Fibroblast of lung (primary cell): ENCODE results near the gene INSYN2A.

Experiments used
- EZH2 ChIP-seq: IDR thresholded peaks from 2 replicates; pipeline ENCODE4 v1.5.1; 2012; ENCODE audit warnings: low read length, control low read depth, mild to moderate bottlenecking; ENCODE audit errors: missing control alignments
- TF ChIP-seq, protein P1 (sequence below), 2 donors: IDR thresholded peaks in 1 of 2; conservative IDR thresholded peaks in 1 of 2; 1 replicate in 1 of 2; 2 replicates in 1 of 2; pipeline ENCODE4 v1.5.1; 2011 to 2012; ENCODE audit warnings: low read length in 2 of 2, control low read depth in 1 of 2, inconsistent platforms in 1 of 2, low read depth in 1 of 2, mild to moderate bottlenecking in 1 of 2

DNA sequence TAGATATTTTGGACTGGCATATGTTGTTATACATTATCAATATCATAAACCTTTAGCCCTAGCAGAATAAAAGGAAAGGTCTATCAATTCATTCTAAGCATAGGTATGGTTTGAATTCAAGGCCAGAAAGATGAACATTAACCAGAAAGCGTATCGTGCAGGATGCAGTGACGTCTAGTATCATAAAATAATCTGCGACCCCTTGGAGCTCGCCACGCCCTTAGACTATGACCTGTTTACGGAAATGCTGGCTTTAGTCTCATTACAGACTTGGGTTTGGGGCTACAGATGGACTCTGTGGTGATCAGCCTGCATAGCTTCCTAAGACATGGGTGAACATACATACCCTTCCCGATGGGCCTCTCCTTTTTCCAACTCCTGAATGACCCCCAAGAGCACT, 21.5 kb downstream of the INSYN2A start:
- TF ChIP-seq, protein P1, sequence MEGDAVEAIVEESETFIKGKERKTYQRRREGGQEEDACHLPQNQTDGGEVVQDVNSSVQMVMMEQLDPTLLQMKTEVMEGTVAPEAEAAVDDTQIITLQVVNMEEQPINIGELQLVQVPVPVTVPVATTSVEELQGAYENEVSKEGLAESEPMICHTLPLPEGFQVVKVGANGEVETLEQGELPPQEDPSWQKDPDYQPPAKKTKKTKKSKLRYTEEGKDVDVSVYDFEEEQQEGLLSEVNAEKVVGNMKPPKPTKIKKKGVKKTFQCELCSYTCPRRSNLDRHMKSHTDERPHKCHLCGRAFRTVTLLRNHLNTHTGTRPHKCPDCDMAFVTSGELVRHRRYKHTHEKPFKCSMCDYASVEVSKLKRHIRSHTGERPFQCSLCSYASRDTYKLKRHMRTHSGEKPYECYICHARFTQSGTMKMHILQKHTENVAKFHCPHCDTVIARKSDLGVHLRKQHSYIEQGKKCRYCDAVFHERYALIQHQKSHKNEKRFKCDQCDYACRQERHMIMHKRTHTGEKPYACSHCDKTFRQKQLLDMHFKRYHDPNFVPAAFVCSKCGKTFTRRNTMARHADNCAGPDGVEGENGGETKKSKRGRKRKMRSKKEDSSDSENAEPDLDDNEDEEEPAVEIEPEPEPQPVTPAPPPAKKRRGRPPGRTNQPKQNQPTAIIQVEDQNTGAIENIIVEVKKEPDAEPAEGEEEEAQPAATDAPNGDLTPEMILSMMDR (conservative IDR thresholded peaks at IDR 0.05 in 1 of 2, IDR thresholded peaks at IDR 0.05 in 1 of 2; ENCODE audit: low read depth in 1 of 2, low read length in 2 of 2): no peak
- TF ChIP-seq EZH2: no peak
